GM12801 (cell line): Measurements from ENCODE around the gene CRMP1.

Source experiments
- CTCF ChIP-seq: IDR thresholded peaks from one replicate; pipeline ENCODE4 v1.5.1; 2011; ENCODE audit warnings: control low read depth; ENCODE audit not compliant: insufficient read length; ENCODE audit errors: extremely low read depth

Gene CRMP1

GRCh38 chr4:5865896-5866599 lies 26.8 kb downstream of the CRMP1 start:
- no peak for TF ChIP-seq CTCF

- no peak for TF ChIP-seq CTCF
Measured at GRCh38 chr4:5863461-5864113, 29.3 kb downstream of the CRMP1 start.

GRCh38 chr4:5858020-5858769 lies 34.7 kb downstream of the CRMP1 start:
- TF ChIP-seq CTCF: no peak

- no peak for TF ChIP-seq CTCF
Measured at GRCh38 chr4:5857199-5857598, 35.7 kb downstream of the CRMP1 start.

GRCh38 chr4:5854929-5855328 lies 38.0 kb downstream of the CRMP1 start:
- no peak for TF ChIP-seq CTCF

- TF ChIP-seq CTCF: no peak
Measured at GRCh38 chr4:5852523-5853202, 40.2 kb downstream of the CRMP1 start.
